ENCODE data around the gene DONSON.
"Not testable (repeated sequence)": the region's sequence is repeated elsewhere in the genome, so short reads cannot be mapped to it uniquely, and the experiment has no call there.

DONSON gene, protein sequence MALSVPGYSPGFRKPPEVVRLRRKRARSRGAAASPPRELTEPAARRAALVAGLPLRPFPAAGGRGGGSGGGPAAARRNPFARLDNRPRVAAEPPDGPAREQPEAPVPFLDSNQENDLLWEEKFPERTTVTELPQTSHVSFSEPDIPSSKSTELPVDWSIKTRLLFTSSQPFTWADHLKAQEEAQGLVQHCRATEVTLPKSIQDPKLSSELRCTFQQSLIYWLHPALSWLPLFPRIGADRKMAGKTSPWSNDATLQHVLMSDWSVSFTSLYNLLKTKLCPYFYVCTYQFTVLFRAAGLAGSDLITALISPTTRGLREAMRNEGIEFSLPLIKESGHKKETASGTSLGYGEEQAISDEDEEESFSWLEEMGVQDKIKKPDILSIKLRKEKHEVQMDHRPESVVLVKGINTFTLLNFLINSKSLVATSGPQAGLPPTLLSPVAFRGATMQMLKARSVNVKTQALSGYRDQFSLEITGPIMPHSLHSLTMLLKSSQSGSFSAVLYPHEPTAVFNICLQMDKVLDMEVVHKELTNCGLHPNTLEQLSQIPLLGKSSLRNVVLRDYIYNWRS

DNA sequence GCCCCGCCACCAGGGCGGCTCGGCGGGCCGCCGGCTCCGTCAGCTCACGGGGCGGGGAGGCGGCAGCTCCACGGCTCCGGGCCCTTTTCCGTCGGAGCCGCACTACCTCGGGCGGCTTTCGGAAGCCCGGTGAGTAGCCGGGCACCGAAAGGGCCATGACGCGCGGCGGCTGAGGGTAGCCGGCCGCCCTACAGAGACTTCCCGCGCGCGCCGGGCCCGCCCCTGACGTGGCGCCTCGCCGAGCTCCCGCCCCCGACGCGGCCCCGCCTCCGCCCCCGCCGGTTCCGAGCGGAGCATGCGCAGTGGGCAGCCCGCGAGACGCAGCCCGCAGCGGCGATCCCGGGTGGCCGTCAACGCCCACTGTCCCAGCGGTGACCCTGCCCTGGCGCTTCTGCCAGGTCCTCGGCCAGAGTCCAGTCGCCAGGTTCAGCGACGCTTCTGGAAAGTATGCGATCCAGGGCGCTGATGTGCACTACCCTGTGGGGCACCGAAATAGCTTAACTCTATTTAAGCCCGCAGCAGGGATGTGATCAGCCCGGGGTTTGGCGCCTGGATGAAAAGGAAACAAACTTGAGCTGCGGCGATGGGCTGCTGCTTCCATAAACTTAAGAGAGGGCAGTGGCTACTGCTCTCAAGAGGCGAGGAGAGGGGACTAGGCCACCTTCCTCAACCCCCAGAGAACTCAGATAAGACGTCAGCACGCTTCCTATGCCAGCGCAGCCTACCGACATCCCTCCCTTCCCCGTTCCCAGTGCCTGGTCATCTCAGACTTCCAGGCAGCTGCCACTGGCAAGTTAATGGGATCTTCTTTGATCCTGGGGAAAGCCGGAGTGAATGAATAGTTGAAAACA lies at the start of gene DONSON:
Gene DONSON (minus strand): TSS at position 200 of the 851 bp plus-strand sequence. CDS start 43 bp downstream, at position 157.
- peak; percentile 57 for DNase-seq (ENCODE audit: low read depth, low spot score)

DNA sequence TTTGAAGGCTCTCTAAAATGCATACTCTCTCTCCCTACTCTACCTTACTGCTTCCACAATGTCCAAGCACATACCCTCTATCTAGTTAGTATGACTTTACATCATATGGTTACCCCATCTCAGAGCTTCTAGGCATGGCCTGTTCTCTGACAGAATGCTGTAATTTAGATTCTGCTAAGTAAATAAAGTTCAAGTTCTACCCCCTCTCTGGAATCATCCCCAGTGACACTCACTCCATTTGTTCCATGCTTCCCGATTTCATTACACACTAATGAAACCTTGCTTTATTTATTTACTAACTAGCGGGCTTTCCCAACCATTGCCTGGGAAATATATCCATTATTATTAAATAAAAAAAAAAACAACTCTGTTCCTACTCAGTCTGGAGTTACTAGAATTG lies 45.8 kb upstream of the DONSON start:
- no peak for DNase-seq (ENCODE audit: low read depth, low spot score)

DNA sequence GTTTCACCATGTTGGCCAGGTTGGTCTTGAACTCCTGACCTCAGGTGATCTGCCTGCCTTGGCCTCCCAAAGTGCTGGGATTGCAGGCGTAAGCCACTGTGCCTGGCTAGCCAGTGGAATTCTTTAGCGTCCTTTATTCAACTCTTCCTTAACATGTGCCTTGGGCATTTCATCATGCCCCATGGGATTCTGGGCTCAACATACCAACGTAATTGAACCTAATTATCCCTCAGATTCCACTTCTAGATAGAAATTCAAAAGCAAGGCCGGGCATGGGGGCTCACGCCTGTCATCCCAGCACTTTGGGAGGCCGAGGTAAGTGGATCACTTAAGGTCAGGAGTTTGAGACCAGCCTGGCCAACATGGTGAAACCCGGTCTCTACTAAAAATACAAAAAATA lies 37.7 kb upstream of the DONSON start:
- not testable (repeated sequence) for DNase-seq (ENCODE audit: low read depth, low spot score)

DNA sequence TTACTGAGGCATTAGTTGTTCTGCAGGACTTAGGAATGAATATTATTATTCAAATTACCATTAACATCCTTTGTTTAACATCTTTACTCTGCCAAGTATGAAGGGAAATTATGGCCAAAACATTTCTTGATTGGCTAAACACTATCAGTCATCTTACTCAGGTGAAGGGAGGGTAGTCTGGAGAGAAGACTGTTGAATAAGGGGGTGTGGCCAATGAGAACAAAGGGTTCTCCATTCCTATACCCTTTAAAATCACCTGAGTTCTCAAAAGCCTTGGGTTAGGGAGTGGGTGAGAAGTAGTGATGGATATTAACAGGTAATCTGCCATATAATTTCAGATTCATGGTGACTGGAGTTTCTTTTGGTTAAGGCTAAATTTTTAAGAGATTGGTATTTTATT lies 33.8 kb upstream of the DONSON start:
- no peak for DNase-seq (ENCODE audit: low read depth, low spot score)

DNA sequence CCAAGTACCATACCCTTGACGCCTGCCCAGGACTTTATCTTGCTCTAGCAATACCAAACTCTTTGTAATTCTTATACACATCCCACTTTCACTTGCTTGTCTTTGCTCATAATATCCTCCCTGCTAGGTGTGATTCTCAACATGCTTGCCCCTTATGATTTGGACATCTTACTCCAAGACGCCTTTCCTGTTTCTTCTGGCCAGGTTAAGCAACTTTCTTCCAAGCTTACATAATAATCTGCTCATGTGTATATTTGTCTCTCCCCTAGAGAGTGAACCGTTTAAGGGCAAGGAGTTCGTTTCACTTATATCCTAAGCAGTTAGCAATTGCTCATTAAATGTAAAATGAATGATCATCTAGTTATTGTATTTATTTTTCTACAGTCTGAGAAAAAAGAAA lies 31.2 kb upstream of the DONSON start:
- DNase-seq (ENCODE audit: low read depth, low spot score), result no peak

DNA sequence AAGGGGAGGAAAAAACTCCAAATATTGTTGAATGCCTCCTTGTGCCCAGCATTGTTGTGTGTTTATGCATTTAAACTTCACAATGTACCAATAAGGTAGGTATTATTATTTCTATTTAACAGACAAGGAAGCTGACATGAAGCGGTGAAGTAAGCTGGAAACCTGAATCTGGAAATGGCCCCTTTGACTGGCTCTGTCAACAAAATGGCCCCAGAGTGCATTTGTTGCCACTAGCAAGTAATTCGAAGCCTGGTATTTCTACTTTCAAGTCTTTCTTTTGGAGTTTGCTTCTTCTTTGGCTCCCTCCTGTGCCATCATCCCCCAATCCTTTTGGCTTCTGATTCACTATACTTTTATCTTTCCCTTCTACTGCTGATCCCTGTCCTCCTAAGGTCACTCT lies 29.9 kb upstream of the DONSON start:
- no peak for DNase-seq (ENCODE audit: low read depth, low spot score)

DNA sequence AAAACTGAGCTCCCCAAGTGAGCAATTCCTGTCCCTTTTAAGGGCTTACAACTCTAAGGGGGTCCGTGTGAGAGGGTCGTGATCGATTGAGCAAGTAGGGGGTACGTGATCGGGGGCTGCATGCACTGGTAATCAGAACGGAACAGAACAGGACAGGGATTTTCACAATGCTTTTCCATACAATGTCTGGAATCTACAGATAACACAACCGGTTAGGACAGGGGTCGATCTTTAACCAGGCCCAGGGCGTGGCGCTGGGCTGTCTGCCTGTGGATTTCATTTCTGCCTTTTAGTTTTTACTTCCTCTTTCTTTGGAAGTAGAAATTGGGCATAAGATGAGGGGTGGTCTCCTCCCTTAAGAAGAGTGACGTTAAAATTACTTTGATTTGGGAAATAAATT lies 29.1 kb upstream of the DONSON start:
- DNase-seq (ENCODE audit: low read depth, low spot score), result not testable (repeated sequence)

DNA sequence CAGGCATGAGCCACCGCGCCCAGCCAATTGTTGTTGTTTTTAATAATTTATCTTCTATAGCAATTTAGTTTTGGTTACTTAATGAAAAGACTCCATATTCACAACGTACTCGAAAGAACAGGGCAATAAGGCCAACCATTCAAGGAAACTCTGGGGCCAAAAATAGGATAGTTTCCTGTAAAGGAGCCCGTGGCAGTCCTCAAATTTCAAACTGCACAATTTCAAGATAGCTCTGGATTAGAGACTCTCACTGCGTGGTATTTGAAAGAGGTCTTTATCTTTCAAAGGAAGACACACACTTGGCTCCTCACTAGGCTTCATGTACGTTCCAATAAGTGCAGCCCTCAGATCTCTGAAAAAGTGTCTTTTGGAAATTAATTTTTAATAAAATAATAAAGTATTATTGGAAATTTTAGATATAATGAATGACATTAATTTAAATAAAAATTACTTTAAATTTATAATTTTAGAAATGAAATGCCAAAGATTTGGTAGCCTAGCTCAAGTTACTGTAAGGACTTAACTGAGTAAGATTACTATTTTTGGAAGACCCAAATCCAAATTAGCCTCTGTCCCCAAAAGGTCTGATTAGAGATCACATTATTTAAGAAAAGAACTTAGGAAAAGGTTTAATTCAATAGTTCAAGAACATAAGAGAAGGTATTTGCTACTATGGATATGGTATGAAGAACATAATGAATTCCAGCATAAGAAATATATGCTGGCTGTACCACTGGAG lies 22.7 kb upstream of the DONSON start:
- DNase-seq (ENCODE audit: low read depth, low spot score), result no peak

DNA sequence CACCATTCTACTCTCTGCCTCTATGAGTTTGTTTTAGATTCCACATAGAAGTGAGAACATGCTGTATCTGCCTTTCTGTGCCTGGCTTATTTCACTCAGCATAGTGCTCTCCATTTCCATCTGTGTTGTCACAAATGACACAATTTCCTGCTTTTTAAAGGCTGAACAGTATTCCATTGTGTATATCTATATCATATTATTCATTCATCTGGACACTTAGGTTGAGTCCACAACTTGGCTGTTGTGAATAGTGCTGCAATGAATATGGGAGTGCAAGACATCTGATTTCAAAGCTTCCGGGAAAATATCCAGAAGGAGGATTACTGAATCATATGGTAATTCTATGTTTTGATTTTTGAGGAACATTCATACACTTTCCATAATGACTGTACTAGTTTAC lies 20.1 kb upstream of the DONSON start:
- no peak for DNase-seq (ENCODE audit: low read depth, low spot score)

DNA sequence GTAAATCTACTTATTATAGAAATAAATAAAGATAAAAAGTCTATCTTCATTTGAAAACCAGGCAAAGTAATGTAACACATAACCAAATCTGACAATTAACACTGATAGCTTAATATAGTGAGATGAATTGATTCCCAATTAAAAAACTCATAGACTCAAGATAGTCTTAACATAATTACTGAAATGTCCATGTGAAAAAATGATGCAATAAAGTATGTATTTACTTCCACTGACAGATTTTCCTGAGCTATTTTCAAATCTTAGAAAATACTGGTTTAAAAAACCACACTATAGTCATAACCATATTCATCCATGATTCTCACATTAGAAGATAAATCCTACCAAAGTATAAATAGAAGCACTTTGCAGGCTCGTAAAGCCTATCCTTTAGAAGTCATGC lies 9.6 kb upstream of the DONSON start:
- no peak for DNase-seq (ENCODE audit: low read depth, low spot score)

DNA sequence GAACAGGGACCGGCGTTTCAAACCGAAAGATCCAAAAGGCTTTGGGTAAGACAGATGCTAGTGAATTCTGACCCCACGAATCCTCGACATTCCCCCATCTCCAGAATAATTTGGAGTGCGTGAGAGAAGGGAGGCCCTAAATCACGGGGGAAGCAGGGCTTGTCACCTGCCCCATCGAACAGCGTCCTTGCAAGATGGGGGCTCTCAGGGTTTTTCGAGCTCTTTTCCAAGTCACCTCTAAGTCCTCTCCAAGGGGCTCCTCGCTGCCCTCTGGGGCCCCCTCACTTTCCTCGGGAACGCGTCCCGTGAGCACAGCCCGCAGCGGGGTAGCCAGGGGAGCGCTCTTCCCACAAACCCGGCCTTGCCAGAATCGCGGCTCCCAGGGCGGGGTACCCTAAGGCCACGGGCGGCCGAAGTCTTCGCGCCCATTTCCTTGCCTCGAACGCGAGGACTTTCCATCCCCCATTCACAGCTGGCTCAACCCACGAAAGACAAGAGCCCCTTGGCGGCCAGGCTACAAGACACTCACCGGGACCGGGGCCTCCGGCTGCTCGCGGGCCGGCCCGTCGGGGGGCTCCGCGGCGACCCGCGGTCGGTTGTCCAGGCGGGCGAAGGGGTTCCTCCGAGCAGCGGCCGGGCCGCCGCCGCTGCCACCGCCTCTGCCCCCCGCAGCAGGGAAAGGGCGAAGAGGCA lies 546 bp downstream of the DONSON start:
- no peak for DNase-seq (ENCODE audit: low read depth, low spot score)

DNA sequence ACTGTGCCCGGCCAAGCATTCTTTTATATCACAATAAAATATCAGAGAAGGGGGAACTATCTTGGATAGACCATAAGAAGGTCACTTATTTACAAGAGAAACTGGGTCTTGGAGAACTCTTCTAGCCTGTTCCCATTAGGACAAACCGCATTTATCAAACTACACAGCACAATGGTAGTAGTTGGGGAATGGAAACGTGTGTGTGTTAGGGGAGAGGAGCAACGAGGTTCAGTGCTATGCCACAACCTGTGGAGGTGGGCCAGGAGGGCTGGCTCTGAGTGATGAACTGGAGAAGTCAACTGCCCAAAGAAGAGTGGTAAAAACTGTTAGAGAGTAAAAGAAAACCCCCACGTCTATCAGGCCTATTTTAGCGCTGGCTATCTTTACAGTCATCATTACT lies 1.6 kb downstream of the DONSON start:
- DNase-seq (ENCODE audit: low read depth, low spot score), result no peak

DNA sequence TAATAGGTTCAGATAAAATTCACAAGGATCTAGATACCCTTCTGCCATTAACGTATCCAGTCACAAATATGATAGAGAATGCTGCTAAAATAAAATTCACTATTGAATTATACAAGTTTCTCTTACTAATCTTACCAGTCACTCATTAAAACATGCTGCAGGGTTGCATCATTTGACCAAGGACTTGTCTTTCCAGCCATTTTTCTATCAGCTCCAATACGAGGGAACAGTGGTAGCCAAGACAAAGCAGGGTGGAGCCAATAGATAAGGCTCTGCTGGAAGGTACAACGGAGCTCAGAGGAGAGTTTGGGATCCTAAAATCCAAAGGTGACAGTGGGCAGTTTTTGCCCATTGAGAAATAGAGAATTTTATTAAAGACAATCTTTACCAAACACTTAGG lies 4.0 kb downstream of the DONSON start:
- no peak for DNase-seq (ENCODE audit: low read depth, low spot score)

DNA sequence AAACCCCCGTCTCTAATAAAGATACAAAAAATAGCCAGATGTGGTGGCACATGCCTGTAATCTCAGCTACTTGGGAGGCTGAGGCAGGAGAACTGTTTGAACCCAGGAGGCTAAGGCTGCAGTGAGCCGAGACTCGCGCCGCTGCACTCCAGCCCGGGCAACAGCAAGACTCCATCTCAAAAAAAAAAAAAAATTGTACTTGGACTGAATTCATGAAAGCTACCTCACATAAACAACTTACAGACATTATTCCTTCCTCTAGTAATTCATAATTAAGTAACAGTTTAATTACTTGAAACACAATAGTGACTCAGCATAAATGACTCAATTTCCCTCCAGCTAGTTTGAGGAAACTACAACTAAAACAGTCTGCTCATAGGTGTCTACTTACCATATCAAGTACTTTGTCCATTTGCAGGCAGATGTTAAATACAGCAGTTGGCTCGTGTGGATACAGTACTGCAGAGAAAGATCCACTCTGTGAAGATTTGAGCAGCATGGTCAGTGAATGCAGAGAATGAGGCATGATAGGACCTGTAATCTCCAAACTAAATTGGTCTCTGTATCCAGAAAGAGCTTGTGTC lies 9.4 kb downstream of the DONSON start:
- DNase-seq (ENCODE audit: low read depth, low spot score), result no peak

DNA sequence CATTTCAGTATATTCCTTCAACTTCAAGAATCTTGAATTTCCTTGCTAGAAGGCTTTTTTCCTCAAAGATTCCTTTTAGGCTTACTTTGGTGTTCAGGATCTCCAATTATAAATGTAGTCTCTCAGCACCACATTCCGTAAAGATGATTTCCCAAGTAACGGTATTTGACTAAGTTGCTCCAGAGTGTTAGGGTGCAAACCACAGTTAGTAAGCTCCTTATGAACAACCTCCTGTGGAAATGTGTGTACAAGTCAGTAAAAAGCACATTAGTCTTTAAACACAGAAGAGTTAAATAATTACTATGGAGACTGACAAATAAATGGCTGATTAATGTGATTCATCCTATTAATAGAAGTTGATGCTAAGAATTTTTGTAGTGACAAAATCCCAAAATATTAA lies 10.3 kb downstream of the DONSON start:
- no peak for DNase-seq (ENCODE audit: low read depth, low spot score)

DNA sequence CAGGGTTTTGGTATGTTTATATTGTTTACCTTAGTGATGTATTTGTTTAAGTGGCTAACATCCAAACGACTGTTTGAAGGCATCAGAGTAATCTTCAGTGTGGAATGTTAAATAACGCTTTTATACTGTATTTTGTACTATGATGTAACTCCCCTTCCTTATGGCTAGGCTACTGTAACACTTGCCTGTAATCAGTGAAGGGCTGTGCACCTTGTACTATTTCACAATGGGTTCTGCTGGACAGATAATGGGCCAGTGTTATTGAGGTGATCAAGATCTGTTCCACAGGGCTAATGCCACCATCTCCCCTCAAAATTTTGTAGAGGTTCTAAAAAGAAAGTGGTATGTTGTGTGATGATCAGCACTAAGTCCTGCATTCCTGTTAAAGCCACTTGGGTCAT lies 11.7 kb downstream of the DONSON start:
- not testable (repeated sequence) for DNase-seq (ENCODE audit: low read depth, low spot score)

DNA sequence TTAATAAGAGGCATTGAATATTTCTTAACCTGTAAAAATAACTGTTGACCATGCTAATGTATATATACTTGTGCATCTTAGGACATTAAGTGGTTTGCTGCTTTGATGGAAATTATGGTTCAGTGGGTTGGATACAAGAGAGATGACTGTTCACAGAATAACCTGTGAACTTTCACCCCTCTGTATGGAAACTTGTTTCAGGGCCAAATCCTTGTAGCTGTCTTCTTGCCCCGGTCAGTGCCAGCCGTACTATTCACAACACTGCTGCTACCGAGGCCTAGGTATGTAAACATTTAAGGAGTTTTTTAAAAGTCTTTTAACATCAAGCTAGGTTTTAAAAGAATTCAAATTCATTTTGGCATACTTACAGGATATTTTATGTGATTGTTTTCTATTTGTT lies 16.1 kb downstream of the DONSON start:
- DNase-seq (ENCODE audit: low read depth, low spot score), result no peak

DNA sequence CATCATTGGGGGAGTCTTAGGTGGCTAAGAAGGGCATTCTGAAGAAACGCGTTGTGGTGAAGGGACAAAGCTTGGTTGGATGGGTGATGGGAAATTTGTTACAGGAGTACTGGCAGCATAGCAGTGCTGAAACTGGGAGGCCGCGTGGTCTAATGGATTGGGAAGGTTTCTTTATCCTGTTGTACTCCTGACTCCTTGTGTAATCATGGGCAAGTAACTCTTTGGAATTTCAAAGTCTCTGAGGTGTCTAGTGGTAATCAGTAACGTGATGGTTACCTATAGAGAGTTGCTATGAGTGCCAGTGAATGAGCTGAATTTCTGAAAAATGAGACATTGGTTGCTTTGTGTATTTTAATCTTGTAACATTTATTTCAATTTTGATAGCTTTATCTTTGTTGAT lies 18.5 kb downstream of the DONSON start:
- no peak for DNase-seq (ENCODE audit: low read depth, low spot score)

DNA sequence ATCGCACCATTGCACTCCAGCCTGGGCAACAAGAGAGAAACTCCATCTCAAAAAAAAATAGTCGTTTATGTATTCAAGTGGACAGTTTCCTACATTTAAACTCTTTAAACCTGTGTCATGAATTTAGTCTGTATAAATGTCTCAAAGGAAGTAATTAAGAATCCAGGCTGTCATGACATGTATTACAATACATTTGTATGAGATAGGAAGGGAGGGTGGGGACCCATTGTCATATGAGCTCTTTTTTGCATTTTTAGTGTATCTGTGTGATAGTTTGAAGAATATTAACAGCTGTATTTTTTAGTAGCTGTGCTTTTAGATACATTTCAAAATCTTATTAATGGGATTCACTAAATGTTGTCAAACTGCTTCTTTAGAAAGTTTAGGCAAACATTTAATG lies 20.0 kb downstream of the DONSON start:
- DNase-seq (ENCODE audit: low read depth, low spot score), result no peak

DNA sequence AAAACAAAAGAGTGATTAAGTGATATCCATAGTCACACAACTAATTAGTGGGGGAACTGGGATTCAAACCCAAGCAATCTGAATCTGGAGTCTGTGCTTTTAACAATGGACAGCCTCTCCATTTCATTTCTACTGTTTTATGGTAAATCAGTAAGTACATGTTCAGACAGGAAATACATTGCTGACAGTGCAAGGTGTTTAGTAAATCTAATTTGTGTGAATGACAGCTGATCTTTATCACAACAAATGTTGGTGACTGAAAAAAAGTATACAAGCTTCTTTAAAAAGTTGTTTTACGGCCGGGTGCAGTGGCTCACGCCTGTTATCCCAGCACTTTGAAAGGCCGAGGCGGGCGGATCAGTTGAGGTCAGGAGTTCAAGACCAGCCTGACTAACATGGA lies 20.6 kb downstream of the DONSON start:
- DNase-seq (ENCODE audit: low read depth, low spot score), result no peak

DNA sequence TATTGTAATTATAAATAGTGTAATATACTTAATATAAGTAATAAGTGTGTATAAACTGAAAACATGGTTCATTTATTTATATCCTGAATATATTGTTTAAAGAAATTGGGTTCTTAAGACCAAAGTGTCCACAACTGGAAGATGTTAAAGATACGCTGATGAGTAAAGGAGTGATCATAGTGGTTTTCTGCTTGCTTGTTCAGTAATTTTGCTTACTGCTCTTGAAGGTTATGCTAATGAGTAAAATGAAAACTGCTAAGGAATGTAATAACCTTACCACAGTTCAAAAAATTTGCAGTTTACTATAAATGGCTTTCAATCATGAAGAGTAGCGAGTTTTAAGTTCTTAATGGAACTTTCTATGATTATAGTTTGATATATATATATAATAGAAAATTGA lies 22.0 kb downstream of the DONSON start:
- no peak for DNase-seq (ENCODE audit: low read depth, low spot score)
